ENCODE data around the gene HECA. TPM values are rescaled to one million over a fixed set of nuclear protein-coding genes. Genes with fewer than 3 reads are reported as not detected.

HECA gene
- total RNA-seq, 1 experiment from 2014 or later, result 14.9 TPM

- peak; percentile 72 for DNase-seq (ENCODE audit: low read depth)
These were observed 26.3 kb downstream of the HECA start for GRCh38 chr6:139161169-139161568.

GRCh38 chr6:139161817-139162284 is 27.0 kb downstream of the HECA start:
- DNase-seq (ENCODE audit: low read depth), result peak; percentile 24

- DNase-seq (ENCODE audit: low read depth), result no peak
These were observed 29.1 kb downstream of the HECA start for GRCh38 chr6:139164001-139164400.

DNA sequence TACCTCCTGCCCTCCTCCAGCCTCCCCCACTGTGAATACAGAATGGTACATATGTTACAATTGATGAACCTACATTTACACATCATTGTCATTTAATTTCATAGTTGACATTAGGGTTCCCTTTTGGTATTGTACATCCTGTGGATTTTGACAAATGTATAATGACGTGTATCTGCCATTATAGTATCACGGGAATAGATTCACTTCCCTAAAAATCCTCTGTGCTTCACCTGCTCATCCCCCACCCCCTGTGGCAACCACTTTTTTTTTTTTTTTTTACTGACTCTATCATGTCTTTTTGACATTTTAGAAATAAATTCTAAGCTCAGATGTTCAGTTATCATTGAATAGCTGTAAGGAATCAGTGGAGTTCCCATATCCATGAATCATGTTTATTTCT is 30.4 kb downstream of the HECA start:
- DNase-seq (ENCODE audit: low read depth), result no peak

GRCh38 chr6:139166238-139166955 is 31.5 kb downstream of the HECA start:
- DNase-seq (ENCODE audit: low read depth), result no peak

DNA sequence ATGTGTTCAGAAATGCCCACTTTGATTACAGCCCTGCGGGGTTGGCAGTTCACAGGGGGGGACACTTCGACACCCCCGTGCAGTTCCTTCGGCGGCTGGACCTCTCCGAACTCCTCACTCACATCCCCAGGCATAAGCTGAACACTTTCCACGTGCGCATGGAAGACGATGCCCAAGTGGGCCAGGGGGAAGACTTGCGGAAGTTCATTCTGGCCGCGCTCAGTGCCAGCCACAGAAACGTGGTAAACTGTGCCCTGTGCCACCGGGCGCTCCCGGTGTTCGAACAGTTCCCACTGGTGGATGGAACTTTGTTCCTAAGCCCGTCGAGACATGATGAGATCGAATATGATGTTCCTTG is 32.1 kb downstream of the HECA start:
- DNase-seq (ENCODE audit: low read depth), result no peak

DNA sequence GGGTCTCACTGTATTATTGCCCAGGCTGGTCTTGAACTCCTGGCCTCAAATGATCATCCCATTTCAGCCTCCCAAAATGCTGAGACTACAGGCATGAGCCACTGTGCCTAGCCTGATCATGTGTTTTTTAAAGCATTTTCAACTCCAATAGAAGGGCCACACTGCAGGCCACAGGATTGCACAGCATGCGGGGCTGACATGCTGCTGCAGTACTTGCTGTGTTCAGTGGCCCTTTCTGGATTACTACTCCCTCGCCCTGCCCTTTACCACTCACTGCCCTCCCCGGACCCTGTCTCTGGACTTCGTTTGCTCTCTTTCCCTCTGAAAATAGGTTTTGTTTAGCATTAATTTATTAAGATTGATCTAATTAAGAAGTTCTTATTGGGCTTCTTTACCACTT is 37.3 kb downstream of the HECA start:
- no peak for DNase-seq (ENCODE audit: low read depth)

DNA sequence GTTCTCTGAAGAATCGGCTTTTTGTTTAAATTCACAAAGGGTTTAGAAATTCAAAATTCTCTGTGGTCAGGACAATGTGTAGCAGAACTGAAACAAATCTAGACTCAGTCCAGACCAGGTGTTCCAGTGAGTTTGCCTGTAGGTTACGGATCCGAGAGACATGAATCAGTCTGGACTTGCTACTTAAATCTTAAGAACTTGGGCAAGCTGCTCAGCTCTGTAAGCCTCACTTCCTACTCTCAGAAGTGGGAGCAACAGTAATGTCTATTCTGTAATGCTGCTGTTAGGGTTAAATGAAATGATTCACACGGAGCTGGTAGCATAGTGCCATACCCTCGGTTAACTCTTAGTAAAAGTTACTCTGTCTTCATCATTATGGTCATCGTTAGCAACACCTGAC is 37.7 kb downstream of the HECA start:
- no peak for DNase-seq (ENCODE audit: low read depth)

DNA sequence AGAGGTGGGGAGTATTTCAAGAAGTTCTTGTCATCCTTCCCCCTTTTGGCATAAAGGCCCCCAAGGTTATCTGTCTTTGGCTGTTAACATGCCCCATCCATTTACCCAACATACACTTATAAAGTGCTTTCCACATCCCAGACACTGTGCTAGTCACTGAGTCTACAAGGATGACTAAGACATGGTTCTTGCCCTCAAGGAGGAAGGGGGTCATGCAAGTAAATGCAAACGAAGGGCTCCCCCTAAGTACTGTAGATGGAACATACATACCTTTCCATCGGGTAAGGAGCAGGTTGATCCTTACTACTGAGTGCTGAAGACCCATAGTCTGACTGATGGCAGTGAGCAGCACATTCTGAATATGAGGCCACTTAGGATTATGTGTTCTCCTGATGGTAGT is 38.3 kb downstream of the HECA start:
- DNase-seq (ENCODE audit: low read depth), result peak; percentile 49

DNA sequence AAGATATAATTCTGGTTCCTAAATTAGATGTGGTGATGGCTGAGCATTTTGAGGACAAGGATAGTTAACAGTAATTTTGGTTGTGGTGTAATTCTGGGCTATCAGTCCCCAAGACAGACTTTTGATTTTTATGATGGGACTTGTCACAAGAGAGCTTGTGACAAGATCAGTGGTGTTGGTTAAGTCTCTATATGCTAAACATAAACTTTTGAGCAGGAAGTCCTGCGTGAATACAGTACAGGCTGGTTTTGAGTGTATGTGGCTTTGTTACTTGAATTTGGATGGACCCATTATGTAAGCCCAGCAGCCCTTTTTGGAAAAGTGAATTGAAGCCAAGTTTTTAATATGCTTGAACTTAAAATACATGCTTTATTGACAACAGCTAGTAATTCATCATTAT is 38.9 kb downstream of the HECA start:
- DNase-seq (ENCODE audit: low read depth), result no peak

DNA sequence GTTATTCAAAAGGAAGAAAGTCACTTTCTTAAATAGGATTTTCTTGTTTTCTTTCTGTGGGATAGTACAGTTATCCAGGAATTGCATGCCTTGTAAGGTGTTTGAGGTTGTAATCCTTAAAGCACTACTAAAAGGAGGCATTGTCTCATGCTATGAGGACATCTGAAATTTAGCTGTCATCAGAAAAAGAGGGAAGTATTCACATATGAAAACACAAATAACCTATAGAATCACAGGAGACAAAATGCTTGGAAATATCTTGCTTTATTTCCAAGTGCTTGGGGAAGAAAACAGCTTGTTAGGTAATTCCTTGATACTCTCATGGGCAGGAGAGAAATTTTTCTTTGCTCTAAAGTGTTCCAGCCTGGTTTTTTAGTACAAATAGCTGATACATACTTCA is 40.1 kb downstream of the HECA start:
- no peak for DNase-seq (ENCODE audit: low read depth)

DNA sequence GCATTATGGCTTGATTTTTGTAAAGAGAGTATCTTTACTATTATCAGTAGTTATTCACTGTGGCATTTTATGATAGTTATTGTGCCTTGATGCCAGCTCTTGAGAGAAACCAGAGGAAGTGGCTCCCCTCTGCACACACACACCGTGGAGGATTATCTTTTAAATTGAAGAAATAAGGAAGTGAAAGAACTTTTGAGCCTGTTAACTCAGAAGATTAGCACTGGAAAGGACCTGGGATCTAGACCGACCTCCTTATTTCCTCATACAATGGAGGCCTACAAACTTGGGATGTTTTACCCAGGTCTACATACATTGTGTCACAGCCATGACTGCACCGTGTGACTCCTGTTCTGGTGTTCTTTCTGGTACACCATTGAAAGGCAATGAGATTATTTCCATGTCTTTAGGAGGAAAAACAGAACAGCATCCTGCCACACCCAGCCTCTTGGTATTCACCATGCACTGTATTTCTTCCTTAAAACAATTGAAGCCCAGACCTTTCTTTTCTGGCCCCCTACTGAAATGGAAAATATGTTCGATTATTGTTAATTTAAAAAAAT is 40.6 kb downstream of the HECA start:
- no peak for DNase-seq (ENCODE audit: low read depth)

DNA sequence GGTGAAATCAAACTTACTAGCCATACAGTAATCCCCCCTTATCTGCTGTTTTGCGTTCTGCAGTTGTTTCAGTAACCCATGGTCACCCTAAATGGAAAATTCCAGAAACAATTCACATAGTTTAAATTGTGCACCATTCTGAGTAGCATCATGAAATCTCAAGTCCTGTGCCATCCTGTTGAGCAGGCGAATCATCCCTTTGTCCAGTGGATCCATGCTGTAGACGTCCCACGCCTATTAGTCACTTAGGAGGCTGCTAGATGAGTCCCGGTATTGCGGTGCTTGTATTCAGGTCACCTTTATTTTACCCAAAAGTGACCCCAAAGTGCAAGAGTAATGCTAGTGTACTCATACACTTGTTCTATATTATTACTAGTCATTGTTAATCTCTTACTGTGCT is 46.4 kb downstream of the HECA start:
- no peak for DNase-seq (ENCODE audit: low read depth)

DNA sequence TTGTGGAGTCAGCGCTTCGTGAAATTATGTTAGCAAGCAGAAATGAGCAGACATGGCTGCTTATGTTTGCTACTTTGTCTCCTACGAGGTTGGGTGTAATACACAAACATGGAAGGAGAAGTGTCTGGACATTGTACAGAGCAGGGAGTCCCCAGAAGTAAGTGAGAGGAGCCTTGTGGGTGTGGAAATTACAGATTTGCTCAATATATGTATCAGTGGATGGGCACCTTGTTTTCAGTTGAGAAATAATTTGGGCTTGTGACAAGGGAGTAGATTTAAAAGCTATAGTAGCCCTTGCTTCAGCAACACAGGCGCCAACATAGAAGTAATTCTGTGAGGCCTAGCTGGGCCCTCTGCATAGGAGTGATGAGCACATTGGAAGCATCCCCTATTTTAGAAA is 49.2 kb downstream of the HECA start:
- no peak for DNase-seq (ENCODE audit: low read depth)

GRCh38 chr6:139184459-139184858 is 49.6 kb downstream of the HECA start:
- no peak for DNase-seq (ENCODE audit: low read depth)

GRCh38 chr6:139186242-139186641 is 51.4 kb downstream of the HECA start:
- DNase-seq (ENCODE audit: low read depth), result no peak

GRCh38 chr6:139186692-139187091 is 51.8 kb downstream of the HECA start:
- DNase-seq (ENCODE audit: low read depth), result no peak

DNA sequence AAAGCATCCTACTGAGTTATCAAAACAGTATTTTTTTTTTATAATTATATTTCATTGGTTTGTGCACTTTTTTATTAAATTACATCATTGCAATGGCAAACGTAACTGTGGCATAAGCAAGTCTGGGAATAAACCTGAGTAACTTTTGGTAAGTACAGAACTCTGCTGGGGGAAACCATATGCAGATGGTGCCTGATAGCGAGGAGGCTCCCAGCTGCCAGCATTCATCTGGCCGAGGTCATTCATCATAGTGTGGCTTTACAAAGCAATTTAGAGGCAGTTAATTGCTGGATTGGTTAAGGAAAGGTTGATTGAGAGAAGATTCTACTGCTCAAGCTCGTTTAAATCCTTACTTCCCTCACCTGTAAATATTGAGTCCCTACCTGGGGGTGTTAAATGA is 52.6 kb downstream of the HECA start:
- no peak for DNase-seq (ENCODE audit: low read depth)

GRCh38 chr6:139189665-139190064 is 54.8 kb downstream of the HECA start:
- DNase-seq (ENCODE audit: low read depth), result no peak

GRCh38 chr6:139194740-139195139 is 59.9 kb downstream of the HECA start:
- no peak for DNase-seq (ENCODE audit: low read depth)

- no peak for DNase-seq (ENCODE audit: low read depth)
These were observed 63.8 kb downstream of the HECA start for GRCh38 chr6:139198529-139199288.

- no peak for DNase-seq (ENCODE audit: low read depth)
These were observed 66.5 kb downstream of the HECA start for GRCh38 chr6:139201378-139201777.

GRCh38 chr6:139204978-139205377 is 70.1 kb downstream of the HECA start:
- no peak for DNase-seq (ENCODE audit: low read depth)

Data from RPMI7951 (cell line).